Daoy (cell line): ENCODE measurements around the gene UVRAG. TPM values are rescaled to one million over a fixed set of nuclear protein-coding genes. Genes with fewer than 3 reads are reported as not detected.

Source experiments
- DNase-seq: peaks from one replicate; pipeline ENCODE4 v3.0.0-alpha.2; 2015; ENCODE audit warnings: low read depth
- total RNA-seq: library from RNA; depleted of rRNA; stranded (reverse); fragments of >200 nt; shearing (Covaris generic); gene quantifications from 2 replicates; pipeline ENCODE4 v1.2.3, GENCODE V29; 2014

UVRAG gene
- total RNA-seq, 1 experiment from 2014 or later = 9.9 TPM

DNA sequence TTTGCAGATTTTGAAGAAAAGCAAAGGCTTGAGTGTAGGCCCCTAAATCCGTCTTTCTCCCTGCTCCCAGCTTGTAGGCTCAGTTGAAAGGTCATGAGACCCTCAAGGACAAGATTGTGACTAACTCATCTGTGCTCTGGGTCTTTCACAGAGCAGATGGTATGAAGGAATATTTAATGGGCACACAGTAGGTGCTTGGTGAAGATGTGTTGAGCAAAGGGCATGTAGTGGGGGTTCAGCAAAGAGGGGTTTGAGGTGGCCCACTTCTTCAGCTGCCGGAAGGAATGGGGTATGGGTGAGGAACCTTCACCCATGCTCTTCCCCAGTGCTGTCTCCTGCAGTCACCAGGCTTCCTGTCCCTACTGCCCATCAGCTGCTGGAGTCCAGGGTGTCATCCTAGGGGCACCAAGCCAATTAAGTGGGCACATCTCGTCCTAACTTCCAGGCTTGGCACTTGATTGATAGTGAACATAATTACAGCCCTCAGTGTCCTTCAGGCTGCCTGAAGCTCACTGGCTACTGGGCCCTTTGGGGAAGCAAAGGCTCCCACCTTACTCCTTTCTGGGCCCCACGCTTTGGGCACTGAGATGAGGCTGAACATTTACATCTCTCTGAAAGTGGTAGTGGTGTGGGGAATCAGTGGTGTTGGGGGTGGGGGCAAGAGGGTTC, 31.5 kb upstream of the UVRAG start:
- no peak for DNase-seq

DNA sequence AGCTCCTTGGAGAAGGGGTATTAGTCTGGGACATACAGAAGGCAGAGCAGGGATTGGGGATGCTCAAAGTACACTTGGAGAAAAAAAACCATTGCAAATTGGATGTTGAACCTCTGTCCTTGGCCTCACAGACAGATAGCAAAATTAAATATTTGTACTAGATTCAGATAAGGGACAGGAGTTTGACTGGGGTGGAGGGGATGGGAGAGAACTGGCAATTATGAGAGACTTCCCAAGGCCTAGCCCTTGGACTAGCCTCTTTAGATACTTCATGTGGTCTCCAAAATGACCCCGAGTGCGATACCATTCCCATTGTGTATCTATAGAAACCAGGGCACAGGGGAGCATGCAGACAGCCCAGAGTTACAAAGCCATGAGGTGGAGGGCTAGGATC, 30.9 kb upstream of the UVRAG start:
- no peak for DNase-seq

DNA sequence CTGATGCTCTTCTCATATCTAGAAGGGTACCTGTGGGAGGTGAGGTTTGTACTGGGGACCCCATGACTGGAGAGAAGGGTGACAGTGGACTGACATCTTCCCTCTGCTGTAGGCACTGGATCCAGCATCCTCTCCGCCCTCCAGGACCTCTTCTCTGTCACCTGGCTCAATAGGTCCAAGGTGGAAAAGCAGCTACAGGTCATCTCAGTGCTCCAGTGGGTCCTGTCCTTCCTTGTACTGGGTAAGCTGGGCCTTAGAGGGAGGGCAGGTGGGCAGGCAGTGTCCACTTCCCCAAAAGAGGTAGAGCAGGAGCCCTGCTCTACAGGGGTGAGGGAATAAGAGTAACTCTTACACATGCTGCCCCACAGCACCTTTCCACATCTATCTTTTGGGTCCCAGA, 30.5 kb upstream of the UVRAG start:
- no peak for DNase-seq

DNA sequence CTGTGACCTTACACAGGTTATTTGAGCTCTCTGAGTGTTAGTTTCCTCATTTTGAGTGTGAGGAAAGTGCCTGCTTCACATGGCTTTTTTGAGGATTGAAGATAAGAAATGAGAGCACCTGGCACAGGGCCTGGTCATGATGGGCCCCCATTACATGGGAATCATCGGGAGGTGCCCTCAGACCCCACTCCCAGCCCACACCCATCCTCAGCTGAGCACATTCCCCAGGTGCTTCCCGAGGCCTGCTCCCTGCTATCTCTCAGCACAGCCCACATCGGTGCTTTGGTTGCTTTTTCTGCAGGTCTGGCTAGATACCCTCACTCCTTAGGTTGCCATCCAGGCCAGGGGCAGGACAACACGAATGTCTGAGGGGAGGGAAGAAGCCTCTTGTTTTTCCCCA, 29.8 kb upstream of the UVRAG start:
- no peak for DNase-seq

DNA sequence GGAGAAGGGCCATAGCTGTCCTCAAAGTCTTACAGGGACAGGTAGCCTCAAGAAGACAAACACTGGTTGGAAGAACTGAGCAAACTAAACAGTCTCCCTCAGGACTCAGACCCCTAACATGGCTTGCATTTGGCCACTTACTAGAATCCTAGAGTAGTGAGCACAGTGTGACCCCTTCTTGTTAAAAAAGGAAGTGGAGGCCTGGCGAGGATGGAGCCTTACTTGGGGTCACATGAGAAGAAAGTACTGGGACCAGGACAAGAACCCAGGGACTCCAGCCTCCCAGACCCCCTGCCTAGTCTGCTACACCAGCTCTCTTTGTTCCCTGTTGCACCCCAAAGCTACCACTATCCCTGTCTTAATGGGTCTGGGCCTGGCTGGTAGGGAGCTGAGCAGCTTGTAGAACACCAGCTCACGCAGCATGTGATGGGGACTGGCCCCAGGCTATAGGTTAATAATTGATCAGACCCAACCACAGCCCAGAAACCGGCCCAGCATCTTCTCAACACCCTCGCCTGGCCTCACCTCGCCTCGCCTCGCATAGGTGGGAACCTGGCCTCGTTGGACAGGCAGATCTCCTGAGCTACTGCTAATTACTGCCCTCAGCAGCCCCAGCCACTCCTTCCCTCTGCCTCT, 28.8 kb upstream of the UVRAG start:
- no peak for DNase-seq

DNA sequence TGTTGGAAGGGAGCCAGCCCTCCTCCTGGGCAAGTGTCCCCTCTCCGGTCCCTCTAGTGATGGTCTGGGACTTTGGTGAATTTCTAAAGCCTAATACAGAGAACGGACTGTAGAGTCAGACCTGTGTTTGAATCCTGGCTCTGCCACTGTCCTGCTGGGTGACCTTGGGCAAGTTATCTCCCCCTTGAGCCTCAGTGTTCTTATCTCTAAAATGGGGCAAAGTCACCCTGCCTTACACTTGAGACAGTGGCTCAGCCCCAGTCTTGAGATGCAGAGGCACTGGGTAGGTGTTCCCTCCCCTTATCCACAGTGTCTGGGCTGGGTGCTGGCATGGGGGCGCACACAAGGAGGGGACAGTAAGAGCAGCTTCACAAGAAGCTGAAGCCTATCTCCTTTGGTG, 25.5 kb upstream of the UVRAG start:
- no peak for DNase-seq

DNA sequence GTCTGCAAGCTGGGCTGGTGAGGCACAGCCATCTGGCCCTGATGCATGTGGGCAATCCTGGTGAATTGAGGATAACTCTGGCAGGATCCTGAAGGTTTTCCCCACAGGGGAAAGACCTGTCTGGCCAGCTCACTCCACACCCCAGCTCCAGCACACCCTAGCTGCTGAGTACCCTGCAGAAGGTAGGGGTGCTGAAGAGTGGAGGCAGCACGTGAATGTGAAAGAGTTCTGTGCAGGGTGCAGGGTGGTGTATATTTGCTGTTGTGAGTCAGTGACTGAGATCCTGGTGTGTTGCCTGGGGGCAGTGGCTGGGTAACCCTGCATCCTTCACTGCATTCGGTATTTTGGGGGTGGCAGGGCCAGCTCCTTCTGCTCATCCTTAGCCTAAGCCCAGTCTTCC, 24.0 kb upstream of the UVRAG start:
- DNase-seq = peak; percentile 15

DNA sequence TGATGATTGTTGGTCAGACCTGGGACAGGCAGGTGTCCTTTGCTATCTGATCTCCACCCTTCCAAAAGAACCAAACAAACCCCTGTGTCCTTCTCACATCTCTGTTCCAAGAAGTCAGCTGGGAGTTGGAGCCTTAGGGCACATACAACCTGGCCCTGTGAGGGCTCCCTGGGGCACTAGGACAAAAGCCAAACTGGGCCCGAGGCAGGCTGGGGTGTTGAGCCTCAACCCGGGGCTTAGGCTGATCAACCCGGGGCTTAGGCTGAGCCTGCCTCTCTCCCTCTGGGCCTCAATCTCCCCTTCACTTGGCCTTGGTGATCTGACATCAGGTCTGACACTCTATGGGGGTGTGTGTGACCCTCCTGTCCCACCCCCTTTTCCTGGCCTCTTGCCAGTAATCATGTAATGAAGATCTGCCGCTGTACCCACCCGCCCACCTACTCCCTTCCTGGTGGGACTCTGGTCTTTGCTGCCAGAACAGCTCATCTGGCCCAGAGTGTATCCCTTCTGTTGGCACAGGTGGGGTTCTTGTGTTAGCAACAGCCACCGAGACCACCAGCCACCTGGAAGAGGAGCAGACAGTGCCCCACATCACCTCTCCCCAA, 22.8 kb upstream of the UVRAG start:
- DNase-seq = no peak

DNA sequence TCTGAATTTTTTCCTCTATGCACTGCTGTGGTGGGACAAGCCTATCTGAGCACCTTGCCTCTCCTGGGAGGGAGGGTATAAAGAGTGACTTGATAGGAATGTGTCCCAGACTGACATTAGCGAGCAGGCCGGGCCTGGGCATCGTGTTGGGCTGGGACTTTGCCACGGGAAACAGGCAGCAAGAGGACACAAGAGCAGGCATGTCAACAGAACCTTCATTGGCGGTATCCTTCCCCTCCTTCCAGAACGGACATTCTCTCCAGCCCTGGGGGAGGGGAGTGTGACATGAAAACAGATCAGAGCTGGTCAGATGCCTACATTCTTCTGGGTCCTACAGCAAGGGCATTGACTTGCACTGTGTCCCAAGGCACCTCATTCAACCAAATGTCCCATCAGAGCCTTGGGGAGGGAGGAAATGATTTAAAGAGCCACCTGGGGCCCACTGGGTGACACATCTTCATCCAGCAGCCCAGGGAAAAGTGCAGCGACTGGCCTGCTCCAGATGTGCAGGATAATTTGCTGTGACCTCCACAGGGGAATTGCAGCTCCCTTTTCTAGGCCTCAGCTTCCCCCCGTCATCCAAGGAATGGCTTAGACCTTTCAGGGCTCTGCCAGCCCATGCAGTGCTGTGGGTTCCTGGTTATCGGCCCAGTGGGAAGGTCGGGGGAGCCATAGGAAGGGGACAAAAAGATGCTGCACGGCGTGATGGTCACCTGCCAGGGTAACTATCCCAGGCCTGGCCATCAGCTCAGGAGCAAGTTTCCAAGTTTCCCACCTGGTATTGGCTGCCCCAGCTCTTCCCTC, 21.8 kb upstream of the UVRAG start:
- DNase-seq = no peak

DNA sequence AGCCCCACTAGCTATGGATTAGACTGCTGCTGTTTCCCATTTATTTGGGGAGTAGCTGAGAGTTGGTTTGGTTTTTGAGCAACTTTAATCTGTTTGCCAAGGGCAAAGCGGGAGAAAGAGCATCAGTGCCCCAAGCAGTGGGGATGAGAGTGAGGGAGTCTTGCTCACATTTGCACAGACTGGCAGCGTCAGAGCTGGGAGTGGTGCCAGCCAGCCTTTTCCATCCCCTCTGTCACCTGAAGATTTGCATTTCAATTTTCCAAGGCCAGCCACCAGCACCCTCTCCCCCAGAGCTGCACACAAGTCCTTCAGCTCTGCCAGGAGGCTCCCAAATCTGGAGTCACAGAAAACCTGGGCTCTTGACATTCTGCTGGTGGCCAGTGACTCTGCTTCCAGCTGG, 21.0 kb upstream of the UVRAG start:
- DNase-seq = no peak

DNA sequence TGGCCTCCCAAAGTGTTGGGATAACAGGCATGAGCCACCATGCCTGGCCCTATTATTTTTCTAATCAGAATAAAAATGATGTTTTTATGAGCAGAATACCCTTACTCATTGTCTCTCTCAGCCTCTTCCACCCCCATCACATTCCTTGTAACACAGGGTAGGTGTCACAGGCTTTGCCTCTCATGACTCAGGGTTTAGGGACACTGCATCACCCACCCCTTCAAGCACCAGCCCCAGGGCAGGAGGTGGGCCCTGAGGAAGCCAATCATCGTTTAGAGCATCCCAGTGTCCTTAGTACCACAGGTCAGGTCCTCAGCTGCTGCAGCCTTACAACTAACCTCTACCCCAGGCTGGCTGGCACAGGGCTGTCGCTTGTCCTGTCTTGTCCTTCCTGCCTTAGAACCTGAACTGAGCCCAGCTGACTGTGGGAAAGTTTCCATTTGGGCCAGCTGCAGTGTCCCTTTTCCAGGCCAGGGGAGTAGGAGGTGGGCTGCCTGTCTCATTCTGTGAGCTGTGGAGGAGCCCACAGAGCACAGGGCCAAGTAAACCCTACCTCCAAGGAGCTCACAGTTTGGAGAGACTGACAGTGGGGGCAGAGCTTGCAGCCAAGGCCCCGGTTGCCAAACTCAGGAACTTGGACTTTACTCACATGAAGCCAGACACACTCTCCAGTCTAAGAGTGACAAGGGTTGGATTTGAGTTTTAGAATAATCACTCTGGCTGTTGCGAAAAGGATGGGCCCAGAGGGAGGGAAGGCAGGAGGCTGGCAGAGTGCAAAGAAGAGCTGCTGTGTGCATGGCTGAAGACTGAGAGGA, 19.5 kb upstream of the UVRAG start:
- no peak for DNase-seq

DNA sequence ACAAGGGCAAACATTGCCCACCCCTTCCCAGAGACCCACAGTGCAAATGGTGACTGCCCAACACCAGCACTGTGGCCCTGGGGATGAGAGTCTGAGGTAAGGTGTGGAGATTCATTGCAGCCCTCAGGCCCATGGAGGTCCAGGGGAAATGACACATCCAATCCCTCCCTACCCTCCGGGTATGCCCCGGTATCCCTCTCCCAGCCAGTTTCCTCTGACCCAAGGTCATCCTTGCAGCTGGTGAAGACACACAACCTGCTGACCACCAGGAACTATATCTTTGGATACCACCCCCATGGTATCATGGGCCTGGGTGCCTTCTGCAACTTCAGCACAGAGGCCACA, 18.9 kb upstream of the UVRAG start:
- no peak for DNase-seq

DNA sequence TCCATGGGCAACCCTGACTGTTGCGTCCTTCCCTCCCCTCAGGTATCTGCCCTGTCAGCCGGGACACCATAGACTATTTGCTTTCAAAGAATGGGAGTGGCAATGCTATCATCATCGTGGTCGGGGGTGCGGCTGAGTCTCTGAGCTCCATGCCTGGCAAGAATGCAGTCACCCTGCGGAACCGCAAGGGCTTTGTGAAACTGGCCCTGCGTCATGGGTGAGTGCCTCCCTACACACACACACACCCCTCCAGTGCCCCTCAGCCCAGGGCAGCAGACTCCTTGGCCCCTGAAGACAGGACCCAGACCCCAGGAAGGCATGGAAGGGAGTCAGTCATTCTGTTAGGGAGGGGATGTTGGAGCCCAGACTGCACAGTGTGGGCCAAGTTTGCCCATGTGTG, 17.9 kb upstream of the UVRAG start:
- DNase-seq = no peak

DNA sequence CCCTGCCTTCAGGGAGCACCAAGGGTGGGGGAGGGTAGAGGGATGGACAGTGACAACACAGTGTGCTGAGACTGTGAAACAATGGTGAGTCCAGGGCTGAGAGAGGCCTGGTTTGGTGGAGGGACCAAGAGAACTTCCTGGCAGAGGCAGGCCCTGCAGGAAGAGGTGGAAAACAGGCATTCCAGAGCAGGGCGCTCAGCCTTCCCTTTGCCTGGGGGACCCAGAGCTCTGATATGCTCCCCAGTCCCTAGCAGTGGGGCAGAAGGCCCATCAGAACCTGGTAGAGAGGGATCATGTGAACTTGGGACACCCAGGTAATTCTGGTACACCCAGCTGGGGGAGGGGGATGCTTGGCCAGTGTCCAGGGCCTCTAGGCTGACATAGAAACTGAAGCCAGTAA, 17.2 kb upstream of the UVRAG start:
- DNase-seq = no peak

DNA sequence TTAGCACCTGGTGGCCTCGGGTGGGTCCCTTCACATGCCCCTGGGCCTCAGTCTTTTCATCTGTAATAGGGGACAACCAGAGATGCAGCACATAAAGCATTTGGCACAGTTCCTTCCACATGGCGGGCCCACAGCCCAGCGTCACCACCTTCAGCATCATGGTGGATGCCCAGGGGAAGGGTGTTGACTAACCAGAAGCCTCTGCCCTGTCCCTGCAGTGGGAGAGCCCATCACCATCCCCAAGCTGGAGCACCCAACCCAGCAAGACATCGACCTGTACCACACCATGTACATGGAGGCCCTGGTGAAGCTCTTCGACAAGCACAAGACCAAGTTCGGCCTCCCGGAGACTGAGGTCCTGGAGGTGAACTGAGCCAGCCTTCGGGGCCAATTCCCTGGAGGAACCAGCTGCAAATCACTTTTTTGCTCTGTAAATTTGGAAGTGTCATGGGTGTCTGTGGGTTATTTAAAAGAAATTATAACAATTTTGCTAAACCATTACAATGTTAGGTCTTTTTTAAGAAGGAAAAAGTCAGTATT, 14.8 kb upstream of the UVRAG start:
- DNase-seq = no peak

DNA sequence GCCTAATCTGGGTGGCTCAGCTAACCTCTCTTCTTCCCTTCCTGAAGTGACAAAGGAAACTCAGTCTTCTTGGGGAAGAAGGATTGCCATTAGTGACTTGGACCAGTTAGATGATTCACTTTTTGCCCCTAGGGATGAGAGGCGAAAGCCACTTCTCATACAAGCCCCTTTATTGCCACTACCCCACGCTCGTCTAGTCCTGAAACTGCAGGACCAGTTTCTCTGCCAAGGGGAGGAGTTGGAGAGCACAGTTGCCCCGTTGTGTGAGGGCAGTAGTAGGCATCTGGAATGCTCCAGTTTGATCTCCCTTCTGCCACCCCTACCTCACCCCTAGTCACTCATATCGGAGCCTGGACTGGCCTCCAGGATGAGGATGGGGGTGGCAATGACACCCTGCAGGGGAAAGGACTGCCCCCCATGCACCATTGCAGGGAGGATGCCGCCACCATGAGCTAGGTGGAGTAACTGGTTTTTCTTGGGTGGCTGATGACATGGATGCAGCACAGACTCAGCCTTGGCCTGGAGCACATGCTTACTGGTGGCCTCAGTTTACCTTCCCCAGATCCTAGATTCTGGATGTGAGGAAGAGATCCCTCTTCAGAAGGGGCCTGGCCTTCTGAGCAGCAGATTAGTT, 14.2 kb upstream of the UVRAG start:
- no peak for DNase-seq

DNA sequence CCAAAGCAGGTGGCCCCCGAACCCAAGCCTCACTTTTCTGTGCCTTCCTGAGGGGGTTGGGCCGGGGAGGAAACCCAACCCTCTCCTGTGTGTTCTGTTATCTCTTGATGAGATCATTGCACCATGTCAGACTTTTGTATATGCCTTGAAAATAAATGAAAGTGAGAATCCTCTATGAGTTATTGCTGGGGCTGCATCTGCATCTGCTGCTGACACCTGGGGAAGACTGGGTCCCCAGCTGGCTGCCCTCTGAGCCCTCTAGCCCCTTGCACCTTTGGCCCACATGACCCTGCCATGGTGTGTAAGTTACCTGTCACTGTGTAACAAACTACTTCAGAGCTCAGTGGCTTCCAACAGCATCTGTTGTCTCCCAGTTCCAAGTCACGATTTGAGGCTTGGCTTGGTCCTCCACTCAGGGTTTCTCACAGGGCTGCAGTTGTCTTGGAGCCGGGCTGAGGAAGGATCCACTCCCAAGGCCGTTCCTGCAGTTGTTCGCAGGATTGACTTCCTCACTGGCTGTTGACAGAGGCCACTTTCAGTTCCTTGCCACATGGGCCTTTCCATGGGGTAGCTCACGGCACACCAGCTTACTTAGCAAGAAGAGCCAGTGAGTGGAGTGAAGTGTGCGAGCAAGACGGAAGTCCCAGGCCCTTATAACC, 13.5 kb upstream of the UVRAG start:
- DNase-seq = no peak

DNA sequence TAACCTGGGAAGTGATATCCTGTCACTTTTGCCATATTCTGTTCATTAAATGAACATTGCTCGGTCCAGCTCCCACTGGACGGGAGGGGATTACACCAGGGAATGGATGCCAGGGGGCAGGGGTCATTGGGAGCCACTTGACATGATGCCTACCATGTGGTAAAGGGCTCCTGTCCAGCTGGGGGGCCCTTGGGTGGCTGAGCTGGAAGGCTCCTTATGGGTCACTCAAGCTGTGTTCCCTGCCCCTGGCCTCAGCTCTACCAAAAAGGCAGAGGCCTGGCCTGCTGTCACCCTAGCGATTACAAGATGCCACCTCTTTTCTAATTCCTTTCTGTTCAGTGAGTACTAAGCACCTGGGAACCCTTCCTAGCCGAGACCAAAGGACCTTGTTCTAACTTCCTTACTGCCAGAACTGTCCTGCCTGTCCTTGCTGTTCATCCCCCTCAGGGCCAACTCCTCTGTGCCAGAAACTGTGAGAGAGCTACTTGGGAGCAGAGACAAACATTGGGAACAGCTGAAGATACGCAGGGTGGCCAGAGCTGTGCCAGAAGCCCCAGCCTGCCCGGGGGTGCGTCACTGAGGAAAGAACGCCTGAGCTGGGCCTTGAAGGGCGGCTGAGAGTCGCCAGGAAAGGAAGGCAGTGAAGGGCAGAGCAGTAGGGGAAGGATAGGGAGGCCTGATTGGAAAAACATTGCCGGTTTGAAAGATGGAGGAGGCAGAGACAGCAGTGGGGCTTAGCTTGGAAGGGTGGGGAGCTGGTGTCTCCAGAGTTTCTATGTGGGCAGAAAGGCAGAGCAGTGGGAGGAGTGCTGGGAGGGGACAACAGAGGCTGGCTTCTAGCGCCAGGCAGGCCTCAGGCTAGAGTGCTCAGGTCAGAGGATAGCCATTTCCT, 12.7 kb upstream of the UVRAG start:
- no peak for DNase-seq
